GM19035 (cell line): ENCODE measurements around the gene PHOSPHO1.

Experiments used
- ATAC-seq: cut with Tn5 transposase; IDR thresholded peaks from one replicate; pipeline ENCODE4 v1.9.1; 2021; ENCODE audit not compliant: unreplicated experiment

The PHOSPHO1 gene

GRCh38 chr17:49218941-49219913, 11.4 kb downstream of the PHOSPHO1 start:
- ATAC-seq: no peak

- peak; percentile 63 for ATAC-seq
Observed at GRCh38 chr17:49217651-49218413, 12.8 kb downstream of the PHOSPHO1 start.

- no peak for ATAC-seq
Observed at GRCh38 chr17:49216953-49217650, 13.5 kb downstream of the PHOSPHO1 start.

GRCh38 chr17:49216482-49216881, 14.1 kb downstream of the PHOSPHO1 start:
- no peak for ATAC-seq

- no peak for ATAC-seq
Observed at GRCh38 chr17:49214676-49215360, 15.8 kb downstream of the PHOSPHO1 start.

GRCh38 chr17:49213847-49214246, 16.7 kb downstream of the PHOSPHO1 start:
- no peak for ATAC-seq

- ATAC-seq: no peak
Observed at GRCh38 chr17:49213399-49213798, 17.2 kb downstream of the PHOSPHO1 start.

GRCh38 chr17:49210158-49211029, 20.2 kb downstream of the PHOSPHO1 start, which contains the start of the genes ABI3 and GNGT2:
Gene ABI3 (plus strand): TSS chr17:49210707. CDS start chr17:49210725, 18 bp downstream.
Gene GNGT2 (minus strand): TSS chr17:49210574. CDS start chr17:49207422, 3,152 bp downstream.
- peak; percentile 82 for ATAC-seq

- no peak for ATAC-seq
Observed at GRCh38 chr17:49209061-49209571, 21.5 kb downstream of the PHOSPHO1 start.

GRCh38 chr17:49204516-49204915, 26.1 kb downstream of the PHOSPHO1 start:
- ATAC-seq: no peak

- ATAC-seq: no peak
Observed at GRCh38 chr17:49203796-49204195, 26.8 kb downstream of the PHOSPHO1 start.

- no peak for ATAC-seq
Observed at GRCh38 chr17:49201481-49201927, 29.1 kb downstream of the PHOSPHO1 start.

- ATAC-seq: no peak
Observed at GRCh38 chr17:49200423-49201083, 30.0 kb downstream of the PHOSPHO1 start.

GRCh38 chr17:49198211-49198610, 32.4 kb downstream of the PHOSPHO1 start:
- ATAC-seq: no peak

- ATAC-seq: no peak
Observed at GRCh38 chr17:49197346-49197998, 33.1 kb downstream of the PHOSPHO1 start.

- no peak for ATAC-seq
Observed at GRCh38 chr17:49196520-49196919, 34.1 kb downstream of the PHOSPHO1 start.

GRCh38 chr17:49195751-49196150, 34.8 kb downstream of the PHOSPHO1 start:
- ATAC-seq: no peak

- ATAC-seq: no peak
Observed at GRCh38 chr17:49194297-49194607, 36.3 kb downstream of the PHOSPHO1 start.
